ENCODE data around the gene AUTS2. TPM values are rescaled to one million over a fixed set of nuclear protein-coding genes. Genes with fewer than 3 reads are reported as not detected.

The AUTS2 gene
- total and polyA plus RNA-seq, 2 experiments from 2014 or later: 32.0 to 91.0 TPM

- no peak overlapping the region for H3K27ac Mint-ChIP-seq
- Histone ChIP-seq H3K9me2 (ENCODE audit: insufficient read depth) (no peaks in the 10 kb centered on the region), H2AFZ (no peak overlapping the region), H3K4me1 (ENCODE audit: insufficient read depth) (no peaks in the 10 kb centered on the region; the same call in 1 of the 2 replicates), H3K36me3 (ENCODE audit: insufficient read depth) (no peaks in the 10 kb centered on the region), H3K79me2 (replicated peaks; ENCODE audit: insufficient read depth) (no peaks in the 10 kb centered on the region), H3K27ac (ENCODE audit: low read depth) (no peak overlapping the region), H3K4me2 (no peak overlapping the region), H3K27me3 (ENCODE audit: insufficient read depth) (no peaks in the 10 kb centered on the region), H4K20me1 (replicated peaks; ENCODE audit: insufficient read depth) (no peaks in the 10 kb centered on the region), H3K4me3 (no peak overlapping the region), H3F3A (replicated peaks; ENCODE audit: low read depth) (no peaks in the 10 kb centered on the region)
- ATAC-seq (no peak), DNase-seq (ENCODE audit: low spot score) (no peak)
- H3K4me3 Mint-ChIP-seq: no peak overlapping the region
- no peaks in the 10 kb centered on the region for H3K9me3 Mint-ChIP-seq
- peaks cover 5% of the 10 kb centered on the region for H3K27me3 Mint-ChIP-seq (ENCODE audit: insufficient read depth, low read depth, poor library complexity)
- no peak for TF ChIP-seq CREB1 (CRISPR knock-in tag; IDR thresholded peaks at IDR 0.05; ENCODE audit: low read depth)
- TF ChIP-seq EZH2phosphoT487 (IDR thresholded peaks at IDR 0.05; ENCODE audit: unreplicated experiment): no peak
- no peak for TF ChIP-seq ZNF462 (CRISPR knock-in tag; IDR thresholded peaks at IDR 0.05)
- TF ChIP-seq EZH2 (IDR thresholded peaks at IDR 0.05; ENCODE audit: low read depth, unreplicated experiment): no peak
- TF ChIP-seq STAT1 (IDR thresholded peaks at IDR 0.05; ENCODE audit: unreplicated experiment): no peak
- no peak for TF ChIP-seq ZNF331 (CRISPR knock-in tag; IDR thresholded peaks at IDR 0.05; ENCODE audit: low read depth)
- TF ChIP-seq REST (IDR thresholded peaks at IDR 0.05; ENCODE audit: unreplicated experiment): no peak
- TF ChIP-seq POLR2AphosphoS5 (IDR thresholded peaks at IDR 0.05; ENCODE audit: low read depth): no peak
- TF ChIP-seq NANOG (IDR thresholded peaks at IDR 0.05; ENCODE audit: borderline replicate concordance): no peak
- TF ChIP-seq JUNB (IDR thresholded peaks at IDR 0.05; ENCODE audit: unreplicated experiment): no peak
- peaks cover 10% of the 10 kb centered on the region for H3K4me1 Mint-ChIP-seq
- no peaks in the 10 kb centered on the region for H3K36me3 Mint-ChIP-seq (ENCODE audit: low read depth)
Measured at GRCh38 chr7:70457482-70457881, 859.2 kb downstream of the AUTS2 start.

Data from GM23338 (cell line).